Panc1 (cell line): ENCODE results near the gene POLR3E. TPM values are rescaled to one million over a fixed set of nuclear protein-coding genes. Genes with fewer than 3 reads are reported as not detected.

ENCODE experiments used
- ATAC-seq: fragments of 200-7000 bp; cut with Tn5 transposase; 2 replicates; pipeline ENCODE4 v1.9.1; 2020; ENCODE audit warnings: mild to moderate bottlenecking, moderate library complexity
- BruUV-seq: library from RNA; stranded (reverse); fragments of 400-500 nt; replicated peaks from 2 replicates; lab custom pipeline; 2021; lab: Mats Ljungman, UMichigan
- CTCF ChIA-PET: fragments of 300-600 bp; sonication (Branson Sonifier 250); formaldehyde crosslinking; loops from one replicate; lab custom pipeline; 2022; ENCODE audit warnings: antibody characterized with exemption; lab: Charles Lee
- POLR2A ChIA-PET: fragments of 300-600 bp; sonication (Branson Sonifier 250); formaldehyde crosslinking; loops from one replicate; lab custom pipeline; 2022; ENCODE audit warnings: antibody characterized with exemption; lab: Charles Lee
- DNase-seq: peaks from one replicate; pipeline ENCODE4 v3.0.0-alpha.2; 2010; ENCODE audit warnings: low read depth, low spot score
- H3K27ac ChIP-seq: 2 replicates; pipeline ENCODE4 v1.5.1; 2011; ENCODE audit warnings: mild to moderate bottlenecking, low read length, inconsistent platforms
- H3K27me3 ChIP-seq: fragments of 200-500 bp; sonication (Bioruptor generic); 2 replicates; pipeline ENCODE4 v1.6.0; 2014; ENCODE audit warnings: low read length, inconsistent platforms; ENCODE audit not compliant: control insufficient read depth, insufficient read depth
- H3K36me3 ChIP-seq: fragments of 200-500 bp; sonication (Bioruptor generic); 2 replicates; pipeline ENCODE4 v1.5.1; 2014; ENCODE audit warnings: inconsistent platforms, mild to moderate bottlenecking, low read length, moderate library complexity; ENCODE audit not compliant: control insufficient read depth, insufficient read depth
- H3K4me1 ChIP-seq: 2 replicates; pipeline ENCODE4 v1.5.1; 2011; ENCODE audit warnings: inconsistent platforms, mild to moderate bottlenecking, low read length, moderate library complexity; ENCODE audit not compliant: control insufficient read depth, insufficient read depth
- H3K4me3 ChIP-seq, 2 experiments: 2 replicates each; pipeline ENCODE4 v1.5.1; 2011 to 2012; ENCODE audit warnings: low read depth in 2 of 2, low read length in 2 of 2, mild to moderate bottlenecking in 2 of 2, inconsistent platforms in 1 of 2, moderate library complexity in 1 of 2
- H3K9me3 ChIP-seq: fragments of 200-500 bp; sonication (Bioruptor generic); 2 replicates; pipeline ENCODE4 v1.5.1; 2014; ENCODE audit warnings: low read depth, mild to moderate bottlenecking, inconsistent platforms, low read length, moderate library complexity; ENCODE audit not compliant: control insufficient read depth, insufficient read depth
- CTCF ChIP-seq: fragments of 450-650 bp; IDR thresholded peaks from 2 replicates; pipeline ENCODE4 v1.5.1; 2017; ENCODE audit warnings: mild to moderate bottlenecking
- POLR2AphosphoS5 ChIP-seq: IDR thresholded peaks from 2 replicates; pipeline ENCODE4 v1.6.1; 2012; ENCODE audit warnings: mild to moderate bottlenecking, low read depth, low read length, moderate library complexity
- REST ChIP-seq, 2 experiments: IDR thresholded peaks; 2 replicates each; pipeline ENCODE4 v1.6.1; 2011 to 2012; ENCODE audit warnings: low read depth in 2 of 2, control low read depth in 1 of 2, low read length in 1 of 2, mild to moderate bottlenecking in 1 of 2, moderate library complexity in 1 of 2; ENCODE audit not compliant: insufficient read depth in 1 of 2
- SIN3A ChIP-seq: IDR thresholded peaks from 2 replicates; pipeline ENCODE4 v1.6.1; 2012; ENCODE audit warnings: low read depth, mild to moderate bottlenecking, low read length, moderate library complexity, borderline replicate concordance; ENCODE audit not compliant: insufficient read depth
- TCF7L2 ChIP-seq: IDR thresholded peaks from 2 replicates; pipeline ENCODE4 v1.6.1; 2011; ENCODE audit warnings: mild to moderate bottlenecking, low read depth, low read length, inconsistent platforms
- in situ Hi-C: cut with HindIII; loops from 2 replicates; pipeline ENCODE4 v1.10.0; 2016; ENCODE audit warnings: low sequenced_read_pairs, low pct_unique_long_range_greater_than_20kb
- intact Hi-C: fragments of 100-400 bp; cut with micrococcal nuclease; formaldehyde crosslinking; loops from one replicate; pipeline ENCODE4 v1.10.0; 2022; ENCODE audit not compliant: unreplicated experiment
- total RNA-seq: library from RNA; stranded (reverse); gene quantifications from one replicate; pipeline ENCODE4 v1.2.1, GENCODE V29; 2021; ENCODE audit not compliant: unreplicated experiment

POLR3E gene
- total RNA-seq, 1 experiment from 2014 or later = 45.2 TPM

- no peak overlapping the region for H3K4me3 ChIP-seq
- BruUV-seq = no TSS peak
- POLR2A ChIA-PET = no interaction called here
- CTCF ChIA-PET = no interaction called here
- no peaks in the 10 kb centered on the region for H3K27me3 ChIP-seq
- in situ Hi-C loops = no loop called here
- no peak overlapping the region for H3K27ac ChIP-seq
- no peak for TF ChIP-seq CTCF
- no peak for TF ChIP-seq POLR2AphosphoS5
- no peak for TF ChIP-seq TCF7L2
- TF ChIP-seq SIN3A = no peak
- TF ChIP-seq REST (IDR thresholded peaks at IDR 0.05; ENCODE audit: insufficient read depth in 1 of 2, low read depth in 2 of 2, low read length in 1 of 2) = no peak
- peaks cover 1% of the 10 kb centered on the region; the same call in 1 of the 2 replicates for H3K4me1 ChIP-seq
- H3K36me3 ChIP-seq = no peaks in the 10 kb centered on the region
- no peak for ATAC-seq
- H3K9me3 ChIP-seq = no peaks in the 10 kb centered on the region
- no peak for DNase-seq
- intact Hi-C loops = no loop called here
These were observed 83.3 kb downstream of the POLR3E start for GRCh38 chr16:22380529-22380928.

- in situ Hi-C loops = no loop called here
- no peaks in the 10 kb centered on the region for H3K36me3 ChIP-seq
- POLR2A ChIA-PET = no interaction called here
These were observed 84.2 kb downstream of the POLR3E start for GRCh38 chr16:22381392-22381791.

More at GRCh38 chr16:22381392-22381791, 84.2 kb downstream of the POLR3E start:
- ATAC-seq (no peak), DNase-seq (no peak)
- H3K27me3 ChIP-seq = no peaks in the 10 kb centered on the region
- CTCF ChIA-PET = interaction anchor here (0.6 kb wide), 1 partner anchor 31 kb away, joined by 5 read pairs; no protein-coding TSS in a partner anchor
- TF ChIP-seq TCF7L2 (no peak), POLR2AphosphoS5 (no peak), SIN3A (no peak), CTCF (no peak), REST (IDR thresholded peaks at IDR 0.05; ENCODE audit: insufficient read depth in 1 of 2, low read depth in 2 of 2, low read length in 1 of 2) (no peak)
- H3K4me3 ChIP-seq = no peak overlapping the region
- H3K4me1 ChIP-seq = no peaks in the 10 kb centered on the region
- H3K9me3 ChIP-seq = no peaks in the 10 kb centered on the region
- BruUV-seq = no TSS peak
- no peak overlapping the region for H3K27ac ChIP-seq
- intact Hi-C loops = no loop called here
